HEK293 (cell line): ENCODE measurements around the gene MTTP.

Experiments used
- CTCF ChIP-seq: fragments of 450-650 bp; formaldehyde crosslinking; IDR thresholded peaks from 2 replicates; pipeline ENCODE4 v1.5.1; 2016; ENCODE audit warnings: missing biosample characterization, missing genetic modification characterization
- ZNF223 ChIP-seq: fragments of 450-650 bp; formaldehyde crosslinking; IDR thresholded peaks from 2 replicates; pipeline ENCODE4 v1.5.1; 2016; ENCODE audit warnings: missing biosample characterization, missing genetic modification characterization
- ZNF624 ChIP-seq: fragments of 450-650 bp; formaldehyde crosslinking; IDR thresholded peaks from 2 replicates; pipeline ENCODE4 v1.5.1; 2017; ENCODE audit warnings: missing biosample characterization, missing genetic modification characterization
- ZNF768 ChIP-seq: fragments of 450-650 bp; formaldehyde crosslinking; IDR thresholded peaks from 2 replicates; pipeline ENCODE4 v1.5.1; 2018; ENCODE audit warnings: missing biosample characterization, mild to moderate bottlenecking, missing genetic modification characterization

- no peak for TF ChIP-seq ZNF624
- no peak for TF ChIP-seq ZNF223 (tag by site-specific recombination)
- TF ChIP-seq CTCF (tag by site-specific recombination): no peak
- TF ChIP-seq ZNF768 (tag by site-specific recombination): no peak
Observed at GRCh38 chr4:99652596-99653436, 78.2 kb downstream of the MTTP start.
